Mammary epithelial cell (primary cell): ENCODE measurements around the gene IPO9.

Experiments used
- EZH2 ChIP-seq: IDR thresholded peaks from 2 replicates; pipeline ENCODE4 v1.6.1; 2012; ENCODE audit warnings: low read length, inconsistent platforms, borderline replicate concordance
- TF ChIP-seq, protein P1 (sequence below), 2 donors: IDR thresholded peaks in 1 of 2; conservative IDR thresholded peaks in 1 of 2; 2 replicates each; pipeline ENCODE4 v1.5.1; 2011 to 2012; ENCODE audit warnings: inconsistent platforms in 2 of 2, low read length in 2 of 2, mild to moderate bottlenecking in 2 of 2, control low read depth in 1 of 2, low read depth in 1 of 2; ENCODE audit not compliant: insufficient read depth in 1 of 2; ENCODE audit errors: extremely low read depth in 1 of 2

DNA sequence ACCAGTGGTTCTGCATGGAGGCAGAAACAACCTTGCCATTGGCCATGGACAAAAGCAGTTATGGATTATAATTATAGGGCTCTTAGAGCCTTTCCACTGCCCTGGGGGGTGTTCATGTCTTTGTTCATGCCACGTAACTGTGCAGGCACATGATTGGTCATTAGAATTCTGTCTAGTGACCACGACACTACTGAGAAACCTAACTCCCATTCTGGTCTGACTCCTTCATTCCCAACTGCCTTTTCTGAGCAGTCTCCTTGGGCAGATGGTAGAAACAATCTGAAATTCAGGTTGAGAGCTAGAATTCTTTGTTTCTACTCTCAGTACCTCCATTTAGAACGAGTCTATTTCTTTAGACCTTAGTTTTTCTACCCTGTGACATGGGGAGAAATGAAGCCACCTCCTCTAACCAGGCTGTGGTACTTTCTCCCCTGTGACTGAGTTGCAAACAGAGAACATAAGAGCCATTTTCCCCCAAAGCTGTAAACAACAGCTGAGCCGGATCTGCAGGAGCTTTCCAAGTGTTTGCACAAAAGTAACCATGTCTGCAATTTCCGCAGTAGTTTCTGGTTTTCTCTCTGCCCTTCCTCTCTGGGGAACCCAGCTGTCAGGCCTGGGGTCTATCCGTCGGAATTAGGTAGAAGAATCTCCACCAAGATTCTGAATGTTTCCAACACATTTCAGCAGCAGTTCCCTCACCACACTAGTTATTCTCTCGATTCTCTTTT, 37.7 kb upstream of the IPO9 start:
- TF ChIP-seq, protein P1, sequence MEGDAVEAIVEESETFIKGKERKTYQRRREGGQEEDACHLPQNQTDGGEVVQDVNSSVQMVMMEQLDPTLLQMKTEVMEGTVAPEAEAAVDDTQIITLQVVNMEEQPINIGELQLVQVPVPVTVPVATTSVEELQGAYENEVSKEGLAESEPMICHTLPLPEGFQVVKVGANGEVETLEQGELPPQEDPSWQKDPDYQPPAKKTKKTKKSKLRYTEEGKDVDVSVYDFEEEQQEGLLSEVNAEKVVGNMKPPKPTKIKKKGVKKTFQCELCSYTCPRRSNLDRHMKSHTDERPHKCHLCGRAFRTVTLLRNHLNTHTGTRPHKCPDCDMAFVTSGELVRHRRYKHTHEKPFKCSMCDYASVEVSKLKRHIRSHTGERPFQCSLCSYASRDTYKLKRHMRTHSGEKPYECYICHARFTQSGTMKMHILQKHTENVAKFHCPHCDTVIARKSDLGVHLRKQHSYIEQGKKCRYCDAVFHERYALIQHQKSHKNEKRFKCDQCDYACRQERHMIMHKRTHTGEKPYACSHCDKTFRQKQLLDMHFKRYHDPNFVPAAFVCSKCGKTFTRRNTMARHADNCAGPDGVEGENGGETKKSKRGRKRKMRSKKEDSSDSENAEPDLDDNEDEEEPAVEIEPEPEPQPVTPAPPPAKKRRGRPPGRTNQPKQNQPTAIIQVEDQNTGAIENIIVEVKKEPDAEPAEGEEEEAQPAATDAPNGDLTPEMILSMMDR (conservative IDR thresholded peaks at IDR 0.05 in 1 of 2, IDR thresholded peaks at IDR 0.05 in 1 of 2; ENCODE audit: extremely low read depth in 1 of 2, insufficient read depth in 1 of 2, low read depth in 1 of 2, low read length in 2 of 2), result no peak
- no peak for TF ChIP-seq EZH2
